GM12878 (cell line): ENCODE data around the gene EHBP1.

Experiments
- CHD4 ChIP-seq: fragments of 200-600 bp; sonication (generic); IDR thresholded peaks from 2 replicates; pipeline ENCODE4 v1.6.1; 2016; ENCODE audit warnings: mild to moderate bottlenecking
- EP300 ChIP-seq, 2 experiments: fragments of 150-350 bp in 1 of 2; IDR thresholded peaks; 2 replicates each; pipeline ENCODE4 v1.6.1; 2011 to 2012; ENCODE audit warnings: low read depth in 2 of 2, low read length in 2 of 2, borderline replicate concordance in 1 of 2, improper control_type of control experiment in 1 of 2, inconsistent platforms in 1 of 2; ENCODE audit not compliant: control insufficient read depth in 1 of 2
- ETV6 ChIP-seq, 2 experiments: fragments of 450-650 bp in 1 of 2; IDR thresholded peaks in 1 of 2; conservative IDR thresholded peaks in 1 of 2; 2 replicates each; pipeline ENCODE4 v1.6.1; 2014; ENCODE audit warnings: antibody characterized with exemption in 1 of 2, borderline replicate concordance in 1 of 2, low read depth in 1 of 2, mild to moderate bottlenecking in 1 of 2, moderate library complexity in 1 of 2
- POLR2A ChIP-seq: IDR thresholded peaks from 2 replicates; pipeline ENCODE4 v1.6.1; 2011; ENCODE audit warnings: low read depth, mild to moderate bottlenecking, low read length
- RAD21 ChIP-seq: IDR thresholded peaks from 2 replicates; pipeline ENCODE4 v1.6.1; 2011; ENCODE audit warnings: mild to moderate bottlenecking, low read depth, low read length, moderate library complexity; ENCODE audit not compliant: insufficient read depth
- RBBP5 ChIP-seq: fragments of 200-600 bp; sonication (generic); conservative IDR thresholded peaks from 2 replicates; pipeline ENCODE4 v1.6.1; 2016
- TCF7 ChIP-seq: IDR thresholded peaks from 2 replicates; pipeline ENCODE4 v1.6.1; 2014; ENCODE audit warnings: antibody characterized with exemption, borderline replicate concordance
- ZNF24 ChIP-seq: fragments of 450-650 bp; IDR thresholded peaks from 2 replicates; pipeline ENCODE4 v1.6.1; 2017; ENCODE audit warnings: antibody characterized with exemption, mild to moderate bottlenecking
- ZSCAN29 ChIP-seq: fragments of 450-650 bp; IDR thresholded peaks from 2 replicates; pipeline ENCODE4 v1.6.1; 2017; ENCODE audit warnings: mild to moderate bottlenecking, moderate library complexity
- TF ChIP-seq, protein P1 (sequence below), 3 experiments: IDR thresholded peaks in 2 of 3; conservative IDR thresholded peaks in 1 of 3; 2 replicates each; pipeline ENCODE4 v1.5.1; 2011; ENCODE audit warnings: low read depth in 3 of 3, low read length in 3 of 3, mild to moderate bottlenecking in 3 of 3, control low read depth in 2 of 3, moderate library complexity in 2 of 3, inconsistent platforms in 1 of 3, mixed read lengths in 1 of 3; ENCODE audit not compliant: control insufficient read depth in 2 of 3, insufficient read depth in 1 of 3; ENCODE audit errors: extremely low read depth in 1 of 3
- TF ChIP-seq, protein P2 (sequence below): IDR thresholded peaks from 2 replicates; pipeline ENCODE4 v1.6.1; 2012; ENCODE audit warnings: low read length, inconsistent platforms
- TF ChIP-seq, protein P3 (sequence below): IDR thresholded peaks from 2 replicates; pipeline ENCODE4 v1.6.1; 2011; ENCODE audit warnings: low read depth, mild to moderate bottlenecking, low read length, moderate library complexity, borderline replicate concordance; ENCODE audit errors: extremely low read depth
- TF ChIP-seq, protein P4 (sequence below): IDR thresholded peaks from 2 replicates; pipeline ENCODE4 v1.6.1; 2012; ENCODE audit warnings: mild to moderate bottlenecking, low read depth, low read length

DNA sequence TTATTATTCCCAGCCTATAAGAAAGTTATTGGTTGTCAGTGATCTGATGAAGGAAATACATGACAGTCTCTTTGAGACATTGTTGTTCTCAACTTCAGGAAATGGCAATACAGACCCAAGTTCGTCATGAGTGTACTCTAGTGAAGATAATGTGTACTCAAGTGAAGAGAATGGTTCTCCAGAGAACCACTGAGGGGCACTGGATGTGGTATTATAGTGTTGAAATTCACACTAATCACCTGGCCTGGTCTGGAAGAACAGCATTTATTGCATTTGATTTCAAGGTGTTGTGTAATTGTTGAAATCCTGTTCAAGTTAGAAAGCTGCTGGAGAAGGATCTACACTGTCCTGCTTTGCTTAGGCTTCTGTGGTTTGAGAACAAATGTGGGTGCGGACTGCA is 321.7 kb downstream of the EHBP1 start:
- TF ChIP-seq EP300 (IDR thresholded peaks at IDR 0.05; ENCODE audit: borderline replicate concordance in 1 of 2, control insufficient read depth in 1 of 2, low read depth in 2 of 2, low read length in 2 of 2) (no peak), ZSCAN29 (no peak), ZNF24 (no peak), RAD21 (no peak), RBBP5 (no peak), TCF7 (no peak), POLR2A (no peak), ETV6 (conservative IDR thresholded peaks at IDR 0.05 in 1 of 2, IDR thresholded peaks at IDR 0.05 in 1 of 2; ENCODE audit: borderline replicate concordance in 1 of 2, low read depth in 1 of 2) (no peak), CHD4 (no peak)
- TF ChIP-seq, protein P1, sequence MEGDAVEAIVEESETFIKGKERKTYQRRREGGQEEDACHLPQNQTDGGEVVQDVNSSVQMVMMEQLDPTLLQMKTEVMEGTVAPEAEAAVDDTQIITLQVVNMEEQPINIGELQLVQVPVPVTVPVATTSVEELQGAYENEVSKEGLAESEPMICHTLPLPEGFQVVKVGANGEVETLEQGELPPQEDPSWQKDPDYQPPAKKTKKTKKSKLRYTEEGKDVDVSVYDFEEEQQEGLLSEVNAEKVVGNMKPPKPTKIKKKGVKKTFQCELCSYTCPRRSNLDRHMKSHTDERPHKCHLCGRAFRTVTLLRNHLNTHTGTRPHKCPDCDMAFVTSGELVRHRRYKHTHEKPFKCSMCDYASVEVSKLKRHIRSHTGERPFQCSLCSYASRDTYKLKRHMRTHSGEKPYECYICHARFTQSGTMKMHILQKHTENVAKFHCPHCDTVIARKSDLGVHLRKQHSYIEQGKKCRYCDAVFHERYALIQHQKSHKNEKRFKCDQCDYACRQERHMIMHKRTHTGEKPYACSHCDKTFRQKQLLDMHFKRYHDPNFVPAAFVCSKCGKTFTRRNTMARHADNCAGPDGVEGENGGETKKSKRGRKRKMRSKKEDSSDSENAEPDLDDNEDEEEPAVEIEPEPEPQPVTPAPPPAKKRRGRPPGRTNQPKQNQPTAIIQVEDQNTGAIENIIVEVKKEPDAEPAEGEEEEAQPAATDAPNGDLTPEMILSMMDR (IDR thresholded peaks at IDR 0.05 in 2 of 3, conservative IDR thresholded peaks at IDR 0.05 in 1 of 3; ENCODE audit: control insufficient read depth in 2 of 3, extremely low read depth in 1 of 3, insufficient read depth in 1 of 3, low read depth in 3 of 3, low read length in 3 of 3), result no peak
- TF ChIP-seq, protein P2, sequence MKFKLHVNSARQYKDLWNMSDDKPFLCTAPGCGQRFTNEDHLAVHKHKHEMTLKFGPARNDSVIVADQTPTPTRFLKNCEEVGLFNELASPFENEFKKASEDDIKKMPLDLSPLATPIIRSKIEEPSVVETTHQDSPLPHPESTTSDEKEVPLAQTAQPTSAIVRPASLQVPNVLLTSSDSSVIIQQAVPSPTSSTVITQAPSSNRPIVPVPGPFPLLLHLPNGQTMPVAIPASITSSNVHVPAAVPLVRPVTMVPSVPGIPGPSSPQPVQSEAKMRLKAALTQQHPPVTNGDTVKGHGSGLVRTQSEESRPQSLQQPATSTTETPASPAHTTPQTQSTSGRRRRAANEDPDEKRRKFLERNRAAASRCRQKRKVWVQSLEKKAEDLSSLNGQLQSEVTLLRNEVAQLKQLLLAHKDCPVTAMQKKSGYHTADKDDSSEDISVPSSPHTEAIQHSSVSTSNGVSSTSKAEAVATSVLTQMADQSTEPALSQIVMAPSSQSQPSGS, result no peak
- TF ChIP-seq, protein P3, sequence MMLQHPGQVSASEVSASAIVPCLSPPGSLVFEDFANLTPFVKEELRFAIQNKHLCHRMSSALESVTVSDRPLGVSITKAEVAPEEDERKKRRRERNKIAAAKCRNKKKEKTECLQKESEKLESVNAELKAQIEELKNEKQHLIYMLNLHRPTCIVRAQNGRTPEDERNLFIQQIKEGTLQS, result no peak
- TF ChIP-seq, protein P4, sequence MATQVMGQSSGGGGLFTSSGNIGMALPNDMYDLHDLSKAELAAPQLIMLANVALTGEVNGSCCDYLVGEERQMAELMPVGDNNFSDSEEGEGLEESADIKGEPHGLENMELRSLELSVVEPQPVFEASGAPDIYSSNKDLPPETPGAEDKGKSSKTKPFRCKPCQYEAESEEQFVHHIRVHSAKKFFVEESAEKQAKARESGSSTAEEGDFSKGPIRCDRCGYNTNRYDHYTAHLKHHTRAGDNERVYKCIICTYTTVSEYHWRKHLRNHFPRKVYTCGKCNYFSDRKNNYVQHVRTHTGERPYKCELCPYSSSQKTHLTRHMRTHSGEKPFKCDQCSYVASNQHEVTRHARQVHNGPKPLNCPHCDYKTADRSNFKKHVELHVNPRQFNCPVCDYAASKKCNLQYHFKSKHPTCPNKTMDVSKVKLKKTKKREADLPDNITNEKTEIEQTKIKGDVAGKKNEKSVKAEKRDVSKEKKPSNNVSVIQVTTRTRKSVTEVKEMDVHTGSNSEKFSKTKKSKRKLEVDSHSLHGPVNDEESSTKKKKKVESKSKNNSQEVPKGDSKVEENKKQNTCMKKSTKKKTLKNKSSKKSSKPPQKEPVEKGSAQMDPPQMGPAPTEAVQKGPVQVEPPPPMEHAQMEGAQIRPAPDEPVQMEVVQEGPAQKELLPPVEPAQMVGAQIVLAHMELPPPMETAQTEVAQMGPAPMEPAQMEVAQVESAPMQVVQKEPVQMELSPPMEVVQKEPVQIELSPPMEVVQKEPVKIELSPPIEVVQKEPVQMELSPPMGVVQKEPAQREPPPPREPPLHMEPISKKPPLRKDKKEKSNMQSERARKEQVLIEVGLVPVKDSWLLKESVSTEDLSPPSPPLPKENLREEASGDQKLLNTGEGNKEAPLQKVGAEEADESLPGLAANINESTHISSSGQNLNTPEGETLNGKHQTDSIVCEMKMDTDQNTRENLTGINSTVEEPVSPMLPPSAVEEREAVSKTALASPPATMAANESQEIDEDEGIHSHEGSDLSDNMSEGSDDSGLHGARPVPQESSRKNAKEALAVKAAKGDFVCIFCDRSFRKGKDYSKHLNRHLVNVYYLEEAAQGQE, result no peak
